NOMO-1 (cell line): Measurements from ENCODE around the gene NFIA.

Experiments used
- DNase-seq, 2 experiments: peaks; one replicate each; lab custom pipeline; 2025; ENCODE audit not compliant: unreplicated experiment in 2 of 2; lab: John Stamatoyannopoulos, UW

Gene NFIA

GRCh38 chr1:61344696-61345095 lies 262.3 kb downstream of the NFIA start:
- DNase-seq, result no peak

GRCh38 chr1:61348025-61348665 lies 265.8 kb downstream of the NFIA start:
- no peak for DNase-seq

- no peak for DNase-seq
Observed at GRCh38 chr1:61352845-61353435, 270.6 kb downstream of the NFIA start.

- no peak for DNase-seq
Observed at GRCh38 chr1:61353797-61354406, 271.5 kb downstream of the NFIA start.

- DNase-seq, result no peak
Observed at GRCh38 chr1:61356016-61356415, 273.7 kb downstream of the NFIA start.

GRCh38 chr1:61356995-61357394 lies 274.6 kb downstream of the NFIA start:
- no peak for DNase-seq

- peak in 1 of 2 experiments; percentile 40 for DNase-seq
Observed at GRCh38 chr1:61357539-61357938, 275.2 kb downstream of the NFIA start.

GRCh38 chr1:61358770-61359455 lies 276.6 kb downstream of the NFIA start:
- peak in 1 of 2 experiments; percentile 18 for DNase-seq

GRCh38 chr1:61361931-61362330 lies 279.6 kb downstream of the NFIA start:
- DNase-seq, result no peak

GRCh38 chr1:61362351-61362750 lies 280.0 kb downstream of the NFIA start:
- DNase-seq, result no peak

GRCh38 chr1:61368366-61368765 lies 286.0 kb downstream of the NFIA start:
- peak in 1 of 2 experiments; percentile 26 for DNase-seq

- peak; percentile 33 to 47 for DNase-seq
Observed at GRCh38 chr1:61368876-61369275, 286.5 kb downstream of the NFIA start.

GRCh38 chr1:61370177-61370912 lies 288.0 kb downstream of the NFIA start:
- DNase-seq, result no peak

GRCh38 chr1:61370913-61371279 lies 288.5 kb downstream of the NFIA start:
- DNase-seq, result no peak

GRCh38 chr1:61372944-61373343 lies 290.6 kb downstream of the NFIA start:
- DNase-seq, result no peak

GRCh38 chr1:61374156-61374555 lies 291.8 kb downstream of the NFIA start:
- DNase-seq, result no peak

- DNase-seq, result no peak
Observed at GRCh38 chr1:61375082-61375880, 292.9 kb downstream of the NFIA start.

GRCh38 chr1:61376151-61376550 lies 293.8 kb downstream of the NFIA start:
- no peak for DNase-seq

GRCh38 chr1:61377242-61377958 lies 295.0 kb downstream of the NFIA start:
- DNase-seq, result no peak
